Panc1 (cell line): ENCODE measurements around the gene TCF3.

Experiments
- CTCF ChIP-seq: fragments of 450-650 bp; IDR thresholded peaks from 2 replicates; pipeline ENCODE4 v1.5.1; 2017; ENCODE audit warnings: mild to moderate bottlenecking
- POLR2AphosphoS5 ChIP-seq: IDR thresholded peaks from 2 replicates; pipeline ENCODE4 v1.6.1; 2012; ENCODE audit warnings: mild to moderate bottlenecking, low read depth, low read length, moderate library complexity
- SIN3A ChIP-seq: IDR thresholded peaks from 2 replicates; pipeline ENCODE4 v1.6.1; 2012; ENCODE audit warnings: low read depth, mild to moderate bottlenecking, low read length, moderate library complexity, borderline replicate concordance; ENCODE audit not compliant: insufficient read depth

DNA sequence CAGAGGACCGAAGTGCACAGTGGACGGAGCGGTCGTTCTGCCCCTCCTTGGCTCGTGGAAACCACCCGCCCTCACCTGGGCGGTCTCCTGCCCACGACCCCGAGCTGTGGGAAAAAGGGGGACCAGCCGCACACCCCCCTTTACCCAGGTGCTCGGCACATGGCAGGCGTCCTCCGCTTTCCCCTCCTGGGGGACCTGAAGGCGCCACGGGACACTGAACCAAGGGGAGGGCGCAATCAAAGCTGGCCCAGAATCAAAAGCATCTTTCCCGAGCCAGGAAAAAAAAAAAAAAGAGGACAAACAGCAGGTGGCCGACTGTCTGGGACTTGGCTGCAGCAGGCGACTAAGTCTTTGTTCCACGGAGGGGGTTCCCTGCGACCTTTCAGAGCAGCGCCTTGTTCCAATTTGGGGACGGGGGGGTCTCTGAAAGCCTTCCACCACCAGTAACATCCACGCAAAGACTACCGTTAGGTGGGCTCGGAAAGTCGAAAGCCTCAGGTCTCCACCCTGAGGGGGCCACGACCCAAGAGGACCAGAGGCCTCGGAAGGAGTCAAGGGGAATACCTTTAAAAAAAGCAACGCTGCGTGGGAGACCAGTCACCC lies 60.9 kb downstream of the TCF3 start:
- TF ChIP-seq SIN3A (no peak), CTCF (no peak), POLR2AphosphoS5 (no peak)
